Activated naive CD8-positive, alpha-beta T cell treated with anti-CD3 and anti-CD28 coated beads, Interleukin-2, amount 50 U/mL, for 24 hours (primary cell): ENCODE data around the gene GOLGA6A.
"Not testable (repeated sequence)": the region's sequence is repeated elsewhere in the genome, so short reads cannot be mapped to it uniquely, and the experiment has no call there.

ENCODE experiments used
- ATAC-seq: fragments of 150-1000 bp; cut with Tn5 transposase; one replicate; pipeline ENCODE4 v1.10.0; 2021
- DNase-seq: peaks from one replicate; pipeline ENCODE4 v3.0.0; 2021
- H3K27ac Mint-ChIP-seq: one replicate; pipeline ENCODE4 v1.8.0; 2021; ENCODE audit warnings: mild to moderate bottlenecking, mixed read lengths
- H3K27me3 Mint-ChIP-seq: one replicate; pipeline ENCODE4 v1.8.0; 2021; ENCODE audit warnings: mixed read lengths
- H3K36me3 Mint-ChIP-seq: one replicate; pipeline ENCODE4 v1.8.0; 2021; ENCODE audit warnings: low read depth, mixed read lengths
- H3K4me1 Mint-ChIP-seq: one replicate; pipeline ENCODE4 v1.8.0; 2021; ENCODE audit warnings: mixed read lengths
- H3K4me3 Mint-ChIP-seq: one replicate; pipeline ENCODE4 v1.8.0; 2021; ENCODE audit warnings: mild to moderate bottlenecking, moderate library complexity, mixed read lengths
- H3K9me3 Mint-ChIP-seq: one replicate; pipeline ENCODE4 v1.8.0; 2021; ENCODE audit warnings: mixed read lengths

GOLGA6A gene

DNA sequence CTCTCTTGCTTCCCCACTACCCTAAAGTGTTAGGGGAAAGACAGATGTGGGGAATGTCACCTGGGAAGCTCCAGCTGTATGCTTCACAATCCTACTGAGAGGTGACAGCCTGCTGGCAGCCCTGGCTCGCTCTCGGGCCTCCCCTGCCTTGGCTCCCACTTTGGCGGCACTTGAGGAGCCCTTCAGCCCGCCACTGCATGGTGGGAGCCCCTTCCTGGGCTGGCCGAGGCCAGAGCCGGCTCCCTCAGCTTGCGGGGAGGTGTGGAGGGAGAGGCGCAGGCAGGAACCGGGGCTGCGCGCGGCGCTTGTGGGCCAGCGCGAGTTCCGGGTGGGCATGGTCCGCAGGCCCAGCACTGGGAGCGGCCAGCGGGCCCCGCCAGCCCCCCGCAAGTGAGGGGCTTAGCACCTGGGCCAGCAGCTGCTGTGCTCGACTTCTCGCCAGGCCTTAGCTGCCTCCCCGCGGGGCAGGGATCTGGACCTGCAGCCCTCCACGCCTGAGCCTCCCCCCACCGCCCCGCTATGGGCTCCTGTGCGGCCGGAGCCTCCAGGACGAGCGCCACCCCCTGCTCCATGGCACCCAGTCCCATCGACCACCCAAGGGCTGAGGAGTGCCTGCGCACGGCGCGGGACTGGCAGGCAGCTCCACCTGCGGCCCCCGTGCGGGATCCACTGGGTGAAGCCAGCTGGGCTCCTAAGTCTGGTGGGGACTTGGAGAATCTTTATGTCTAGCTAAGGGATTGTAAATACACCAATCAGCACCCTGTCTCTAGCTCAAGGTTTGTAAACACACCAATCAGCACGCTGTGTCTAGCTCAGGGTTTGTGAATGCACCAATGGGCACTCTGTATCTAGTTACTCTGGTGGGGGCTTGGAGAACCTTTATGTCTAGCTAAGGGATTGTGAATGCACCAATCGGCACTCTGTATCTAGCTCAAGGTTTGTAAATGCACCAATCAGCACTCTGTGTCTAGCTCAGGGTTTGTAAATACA is 29.8 kb downstream of the GOLGA6A start:
- DNase-seq, H3K27ac Mint-ChIP-seq, H3K27me3 Mint-ChIP-seq, H3K36me3 Mint-ChIP-seq, H3K9me3 Mint-ChIP-seq, ATAC-seq, H3K4me3 Mint-ChIP-seq: not testable (repeated sequence)
- peaks cover 11% of the 10 kb centered on the region for H3K4me1 Mint-ChIP-seq

DNA sequence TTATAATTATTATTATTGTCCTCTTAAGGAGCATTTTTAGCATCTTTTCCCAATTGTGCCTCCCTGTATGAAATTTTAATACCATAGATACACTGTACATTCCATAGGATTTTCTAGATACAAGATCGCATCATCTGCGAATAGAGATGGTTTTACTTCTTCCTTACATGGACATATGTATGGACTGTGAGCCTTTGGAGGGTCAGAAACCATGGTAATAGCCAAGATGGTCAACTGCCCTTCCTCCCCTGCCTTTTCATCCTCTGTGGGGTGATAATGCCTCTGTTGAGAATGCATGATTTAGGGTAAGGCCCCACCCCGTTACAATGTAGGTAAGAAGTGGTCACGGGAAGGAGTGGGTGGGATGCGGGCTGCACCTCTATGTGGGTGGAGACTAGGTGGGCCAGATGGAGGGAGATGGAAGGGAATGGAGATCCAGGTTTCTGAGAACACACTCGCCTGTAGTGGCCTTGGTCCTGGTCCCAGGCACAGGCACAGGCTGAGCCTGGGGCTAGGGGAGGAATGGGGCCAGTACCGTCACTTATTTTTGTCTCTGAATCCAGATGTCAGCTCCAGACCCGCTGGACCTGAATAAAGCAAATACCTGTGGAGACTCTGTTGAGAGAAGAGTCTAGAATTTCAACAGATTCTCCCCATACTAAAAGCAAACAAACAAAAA is 31.7 kb downstream of the GOLGA6A start:
- Mint-ChIP-seq H3K4me1 (peaks cover 11% of the 10 kb centered on the region), H3K36me3 (no peaks in the 10 kb centered on the region), H3K9me3 (no peaks in the 10 kb centered on the region), H3K4me3 (no peak overlapping the region), H3K27ac (no peak overlapping the region), H3K27me3 (no peaks in the 10 kb centered on the region)
- ATAC-seq (no peak), DNase-seq (no peak)

DNA sequence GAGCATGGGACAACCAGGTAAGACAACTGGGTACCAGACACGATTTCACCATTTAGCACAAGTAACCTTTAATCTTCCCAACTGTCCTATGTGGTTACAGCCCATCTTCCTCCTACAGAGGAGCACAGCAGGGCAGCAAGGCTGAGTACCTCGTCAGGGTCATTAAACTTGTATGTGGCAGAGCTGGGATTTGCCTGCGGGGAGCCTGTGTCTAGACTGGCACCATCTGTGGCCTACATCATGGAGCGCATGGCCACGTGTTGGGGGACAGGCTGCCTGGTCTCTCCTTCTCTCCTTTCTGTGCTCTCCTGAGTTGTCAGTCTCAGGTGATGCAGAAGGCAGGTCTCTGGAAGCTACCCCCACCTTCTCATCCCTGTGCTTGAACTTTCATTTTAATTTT is 32.2 kb downstream of the GOLGA6A start:
- Mint-ChIP-seq H3K9me3 (no peaks in the 10 kb centered on the region), H3K4me1 (peaks cover 11% of the 10 kb centered on the region), H3K36me3 (no peaks in the 10 kb centered on the region), H3K27me3 (no peaks in the 10 kb centered on the region), H3K4me3 (no peak overlapping the region), H3K27ac (no peak overlapping the region)
- DNase-seq (no peak), ATAC-seq (no peak)

DNA sequence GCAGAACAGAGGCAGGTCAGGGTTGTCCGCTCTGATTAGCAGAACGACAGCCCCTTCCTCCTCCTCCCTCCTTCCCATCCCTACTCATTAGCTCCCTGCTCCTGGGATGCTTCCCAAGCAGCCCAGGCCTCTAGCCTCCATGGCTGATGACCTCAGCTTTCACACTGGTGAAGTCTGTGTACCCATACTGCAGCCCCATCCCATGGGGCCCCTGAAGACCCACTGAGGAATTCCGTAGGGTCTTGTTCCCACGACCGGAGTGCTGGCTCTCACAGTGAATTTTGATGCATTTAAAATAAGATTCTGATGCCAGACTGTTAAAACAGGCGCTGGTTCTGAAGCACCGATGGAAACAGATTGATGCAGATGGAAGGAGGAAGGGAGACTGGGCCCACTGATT is 36.1 kb downstream of the GOLGA6A start:
- Mint-ChIP-seq H3K27ac (no peak overlapping the region), H3K27me3 (no peaks in the 10 kb centered on the region), H3K4me3 (no peak overlapping the region), H3K9me3 (no peaks in the 10 kb centered on the region), H3K4me1 (peaks cover 6% of the 10 kb centered on the region), H3K36me3 (no peaks in the 10 kb centered on the region)
- no peak for ATAC-seq
- DNase-seq, result no peak

- Mint-ChIP-seq H3K4me1 (peaks cover 6% of the 10 kb centered on the region), H3K4me3 (no peak overlapping the region), H3K36me3 (no peaks in the 10 kb centered on the region), H3K27me3 (no peaks in the 10 kb centered on the region), H3K27ac (no peak overlapping the region), H3K9me3 (no peaks in the 10 kb centered on the region)
- ATAC-seq, result no peak
- DNase-seq, result no peak
Measured at GRCh38 chr15:74045636-74046274, 36.6 kb downstream of the GOLGA6A start.

- H3K36me3 Mint-ChIP-seq, result no peaks in the 10 kb centered on the region
- no peak for DNase-seq
- ATAC-seq, result no peak
- no peak overlapping the region for H3K4me3 Mint-ChIP-seq
- H3K27ac Mint-ChIP-seq, result no peak overlapping the region
- no peaks in the 10 kb centered on the region for H3K9me3 Mint-ChIP-seq
- no peaks in the 10 kb centered on the region for H3K27me3 Mint-ChIP-seq
- H3K4me1 Mint-ChIP-seq, result peaks cover 6% of the 10 kb centered on the region
Measured at GRCh38 chr15:74045184-74045583, 37.2 kb downstream of the GOLGA6A start.

DNA sequence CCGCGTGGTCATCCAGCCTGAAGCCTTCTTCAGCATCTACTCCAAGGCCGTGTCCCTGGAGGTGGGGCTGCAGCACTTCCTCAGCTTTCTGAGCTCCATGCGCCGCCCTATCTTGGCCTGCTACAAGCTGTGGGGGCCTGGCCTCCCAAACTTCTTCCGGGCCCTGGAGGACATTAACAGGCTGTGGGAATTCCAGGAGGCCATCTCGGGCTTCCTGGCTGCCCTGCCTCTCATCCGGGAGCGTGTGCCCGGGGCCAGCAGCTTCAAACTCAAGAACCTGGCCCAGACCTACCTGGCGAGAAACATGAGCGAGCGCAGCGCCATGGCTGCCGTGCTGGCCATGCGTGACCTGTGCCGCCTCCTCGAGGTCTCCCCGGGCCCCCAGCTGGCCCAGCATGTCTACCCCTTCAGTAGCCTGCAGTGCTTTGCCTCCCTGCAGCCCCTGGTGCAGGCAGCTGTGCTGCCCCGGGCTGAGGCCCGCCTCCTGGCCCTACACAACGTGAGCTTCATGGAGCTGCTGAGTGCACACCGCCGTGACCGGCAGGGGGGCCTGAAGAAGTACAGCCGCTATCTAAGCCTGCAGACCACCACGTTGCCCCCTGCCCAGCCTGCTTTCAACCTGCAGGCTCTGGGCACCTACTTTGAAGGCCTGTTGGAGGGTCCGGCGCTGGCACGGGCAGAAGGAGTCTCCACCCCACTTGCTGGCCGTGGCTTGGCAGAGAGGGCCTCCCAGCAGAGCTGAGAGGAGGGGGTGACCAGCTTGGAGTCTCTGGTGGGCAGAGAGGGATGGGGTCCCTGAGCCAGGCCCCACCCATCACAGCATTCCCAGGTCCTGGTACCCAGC is 37.9 kb downstream of the GOLGA6A start:
- no peak for ATAC-seq
- H3K27ac Mint-ChIP-seq, result no peak overlapping the region
- H3K4me3 Mint-ChIP-seq, result no peak overlapping the region
- no peaks in the 10 kb centered on the region for H3K9me3 Mint-ChIP-seq
- DNase-seq, result no peak
- H3K36me3 Mint-ChIP-seq, result no peaks in the 10 kb centered on the region
- peaks cover 6% of the 10 kb centered on the region for H3K4me1 Mint-ChIP-seq
- no peaks in the 10 kb centered on the region for H3K27me3 Mint-ChIP-seq

DNA sequence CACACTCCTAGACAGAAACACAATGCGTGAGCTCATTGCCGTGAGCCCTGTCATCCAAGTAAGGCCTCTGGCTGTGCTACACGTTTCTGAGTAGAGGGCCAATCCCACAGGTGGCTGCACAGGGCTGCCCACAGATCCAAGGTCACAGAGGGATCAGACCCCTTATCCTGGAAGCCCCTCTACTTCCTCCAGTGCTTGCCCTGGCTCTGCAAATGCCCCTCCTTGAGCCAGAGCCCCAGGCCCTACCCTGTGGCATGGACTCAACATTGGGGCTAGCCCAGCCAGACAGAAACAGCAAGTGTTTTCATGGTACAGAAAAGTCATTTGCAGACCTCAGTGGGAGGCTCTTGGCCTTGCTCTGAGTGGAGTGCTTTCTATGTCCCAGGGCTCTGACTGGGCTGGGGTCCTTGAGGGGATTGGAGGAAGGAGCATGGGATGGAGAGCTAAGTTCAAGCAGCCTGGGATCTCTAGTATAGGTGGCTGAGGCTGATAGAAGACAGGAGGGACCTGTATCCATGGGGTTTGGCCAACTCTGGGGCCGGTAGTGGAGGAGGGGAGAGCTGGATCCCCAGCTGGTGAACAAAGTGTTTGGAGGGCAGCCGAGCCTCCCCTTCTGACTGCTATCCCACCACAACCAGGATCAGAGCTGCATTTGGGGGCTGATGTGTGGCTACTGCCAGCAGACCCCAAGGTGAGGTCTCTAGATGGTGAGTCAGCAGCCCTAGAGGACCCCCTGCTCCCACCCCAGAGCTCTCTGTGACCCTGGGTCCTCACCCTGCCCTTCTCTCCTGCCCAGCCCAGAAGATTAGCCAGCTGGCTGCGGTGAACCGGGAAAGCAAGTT is 38.7 kb downstream of the GOLGA6A start:
- Mint-ChIP-seq H3K27me3 (no peaks in the 10 kb centered on the region), H3K9me3 (no peaks in the 10 kb centered on the region), H3K36me3 (no peaks in the 10 kb centered on the region), H3K4me1 (peaks cover 6% of the 10 kb centered on the region), H3K4me3 (no peak overlapping the region), H3K27ac (no peak overlapping the region)
- no peak for ATAC-seq
- DNase-seq, result no peak

DNA sequence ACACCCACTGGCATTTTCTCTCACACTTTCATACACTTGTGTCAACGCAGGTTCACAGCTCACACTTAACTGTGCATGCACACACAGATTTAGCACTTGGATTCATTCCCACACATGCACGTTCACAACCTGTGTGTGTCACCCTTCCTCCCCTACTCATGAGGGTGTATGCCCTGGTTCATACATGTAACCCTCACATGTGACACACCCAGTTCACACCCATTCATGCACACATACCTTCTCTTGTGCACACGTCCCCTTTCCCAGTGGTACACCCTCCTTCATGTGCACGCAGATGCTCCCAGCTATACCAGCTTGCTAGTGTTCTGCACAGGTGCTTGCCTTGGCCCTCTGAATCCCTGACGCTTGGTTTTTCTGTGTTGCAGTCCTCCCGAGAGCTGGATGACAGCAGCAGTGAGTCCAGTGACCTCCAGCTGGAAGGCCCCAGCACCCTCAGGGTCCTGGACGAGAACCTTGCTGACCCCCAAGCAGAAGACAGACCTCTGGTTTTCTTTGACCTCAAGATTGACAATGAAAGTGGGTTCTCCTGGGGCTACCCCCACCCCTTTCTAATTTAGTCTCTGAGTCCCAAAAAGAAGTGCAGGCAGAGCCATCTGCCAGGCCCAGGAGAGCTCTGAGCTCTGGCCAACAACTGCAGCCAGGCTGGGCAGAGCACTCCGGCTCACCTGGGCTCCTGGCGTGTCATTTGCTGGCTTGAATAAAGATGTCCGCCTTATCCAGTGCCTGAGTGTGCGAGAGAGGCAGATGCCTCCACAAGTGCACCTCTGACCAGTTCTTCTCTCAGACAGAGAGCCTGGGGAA is 39.5 kb downstream of the GOLGA6A start:
- no peak for ATAC-seq
- Mint-ChIP-seq H3K27ac (no peak overlapping the region), H3K27me3 (no peaks in the 10 kb centered on the region), H3K4me1 (peaks cover 2% of the 10 kb centered on the region), H3K36me3 (no peaks in the 10 kb centered on the region), H3K9me3 (no peaks in the 10 kb centered on the region), H3K4me3 (no peak overlapping the region)
- DNase-seq, result no peak

GRCh38 chr15:74041777-74042435 is 40.4 kb downstream of the GOLGA6A start:
- no peaks in the 10 kb centered on the region for H3K27me3 Mint-ChIP-seq
- H3K9me3 Mint-ChIP-seq, result no peaks in the 10 kb centered on the region
- DNase-seq, result no peak

GRCh38 chr15:74041311-74041756 is 41.0 kb downstream of the GOLGA6A start:
- DNase-seq (no peak), ATAC-seq (no peak)
- Mint-ChIP-seq H3K36me3 (peaks cover 9% of the 10 kb centered on the region), H3K4me3 (no peak overlapping the region), H3K9me3 (no peaks in the 10 kb centered on the region), H3K4me1 (no peaks in the 10 kb centered on the region), H3K27me3 (no peaks in the 10 kb centered on the region), H3K27ac (no peak overlapping the region)

More at GRCh38 chr15:74041777-74042435, 40.4 kb downstream of the GOLGA6A start:
- Mint-ChIP-seq H3K36me3 (peaks cover 3% of the 10 kb centered on the region), H3K4me1 (no peaks in the 10 kb centered on the region), H3K27ac (no peak overlapping the region), H3K4me3 (no peak overlapping the region)
- ATAC-seq, result no peak

- H3K27me3 Mint-ChIP-seq, result no peaks in the 10 kb centered on the region
- no peaks in the 10 kb centered on the region for H3K4me1 Mint-ChIP-seq
- H3K4me3 Mint-ChIP-seq, result no peak overlapping the region
- H3K9me3 Mint-ChIP-seq, result no peaks in the 10 kb centered on the region
- no peak overlapping the region for H3K27ac Mint-ChIP-seq
- ATAC-seq (no peak), DNase-seq (no peak)
- H3K36me3 Mint-ChIP-seq, result peaks cover 9% of the 10 kb centered on the region
Measured at GRCh38 chr15:74040109-74040850, 42.1 kb downstream of the GOLGA6A start.
